Breast epithelium (tissue), 4 donors: ENCODE results near the gene SRGAP1. TPM values are rescaled to one million over a fixed set of nuclear protein-coding genes. Genes with fewer than 3 reads are reported as not detected.

Experiments used
- DNase-seq, 2 donors: peaks; one replicate each; pipeline ENCODE4 v3.0.0-alpha.2; 2019; ENCODE audit warnings: low spot score in 2 of 2
- H3K27ac ChIP-seq, 2 donors: fragments of 200-600 bp; sonication (generic) in 1 of 2; one replicate each; pipeline ENCODE4 v1.5.1; 2016 to 2019; ENCODE audit warnings: mild to moderate bottlenecking in 1 of 2
- H3K27me3 ChIP-seq, 2 donors: fragments of 200-600 bp; sonication (generic) in 1 of 2; one replicate each; pipeline versions ENCODE4 v1.5.1 to v1.6.0; 2017 to 2019; ENCODE audit warnings: control low read depth in 1 of 2, mild to moderate bottlenecking in 1 of 2
- H3K36me3 ChIP-seq: fragments of 200-600 bp; one replicate; pipeline ENCODE4 v1.5.1; 2019
- H3K4me1 ChIP-seq, 2 donors: fragments of 200-600 bp; sonication (generic); one replicate each; pipeline ENCODE4 v1.5.1; 2016 to 2019; ENCODE audit warnings: control low read depth in 1 of 2
- H3K4me3 ChIP-seq, 3 donors: fragments of 200-600 bp; sonication (generic); 1 replicate in 2 of 3; 2 replicates in 1 of 3; pipeline ENCODE4 v1.5.1; 2016 to 2019; ENCODE audit warnings: mild to moderate bottlenecking in 3 of 3, moderate library complexity in 2 of 3
- H3K9me3 ChIP-seq, 2 donors: fragments of 200-600 bp; sonication (generic) in 1 of 2; one replicate each; pipeline ENCODE4 v1.5.1; 2016 to 2019; ENCODE audit warnings: control low read depth in 1 of 2
- CTCF ChIP-seq, 3 donors: fragments of 450-650 bp; IDR thresholded peaks; one replicate each; pipeline ENCODE4 v1.5.1; 2016 to 2017; ENCODE audit warnings: antibody characterized with exemption in 3 of 3, mild to moderate bottlenecking in 3 of 3, moderate library complexity in 3 of 3
- POLR2A ChIP-seq: fragments of 450-650 bp; IDR thresholded peaks from one replicate; pipeline ENCODE4 v1.6.1; 2016; ENCODE audit warnings: antibody characterized with exemption, mild to moderate bottlenecking, moderate library complexity
- POLR2AphosphoS5 ChIP-seq, 3 donors: sonication (generic); formaldehyde crosslinking; IDR thresholded peaks; one replicate each; pipeline ENCODE4 v1.6.1; 2017; ENCODE audit warnings: antibody characterized with exemption in 3 of 3
- intact Hi-C: fragments of 100-400 bp; cut with DNase I; formaldehyde crosslinking; loops from one replicate; pipeline ENCODE4 v1.15.1; 2023; ENCODE audit warnings: low total_unique reads
- total RNA-seq, 3 donors: library from RNA; depleted of rRNA; stranded (reverse); fragments of >200 nt; gene quantifications; one replicate each; pipeline ENCODE4 v1.1.0, GENCODE V29; 2016

Gene SRGAP1
- total RNA-seq, 3 donors from 2014 or later, result 20.3 to 58.7 (median 29.3) TPM

DNA sequence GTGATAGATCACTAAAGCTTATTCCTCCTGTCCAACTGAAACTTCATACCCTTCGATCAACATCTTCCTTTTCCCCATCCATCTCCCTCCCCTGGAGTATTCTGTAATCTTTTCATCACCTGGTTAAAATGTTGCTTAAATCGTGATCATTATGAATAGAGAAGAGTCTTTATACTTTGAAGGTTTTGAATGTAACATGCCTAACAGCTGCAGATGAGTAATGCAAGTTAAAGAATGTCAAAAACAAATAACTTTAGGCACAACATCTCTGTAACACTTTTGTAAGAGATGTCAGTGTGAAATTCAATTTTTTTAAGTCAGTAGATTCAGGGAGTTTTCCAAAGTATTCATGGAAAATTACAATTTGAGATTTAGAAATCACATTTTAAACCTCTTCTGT lies 39.8 kb upstream of the SRGAP1 start:
- Histone ChIP-seq H3K27ac (no peak overlapping the region), H3K4me3 (no peak overlapping the region), H3K36me3 (no peaks in the 10 kb centered on the region), H3K4me1 (no peaks in the 10 kb centered on the region), H3K9me3 (no peaks in the 10 kb centered on the region), H3K27me3 (no peaks in the 10 kb centered on the region)
- DNase-seq, result no peak
- TF ChIP-seq POLR2AphosphoS5 (IDR thresholded peaks at IDR 0.05) (no peak), POLR2A (no peak), CTCF (IDR thresholded peaks at IDR 0.05) (no peak)
- intact Hi-C loops, result no loop called here

GRCh38 chr12:63805704-63806672 lies 38.5 kb upstream of the SRGAP1 start:
- Histone ChIP-seq H3K9me3 (no peaks in the 10 kb centered on the region), H3K4me1 (no peaks in the 10 kb centered on the region), H3K4me3 (no peak overlapping the region), H3K36me3 (no peaks in the 10 kb centered on the region), H3K27me3 (no peaks in the 10 kb centered on the region), H3K27ac (no peak overlapping the region)
- no peak for TF ChIP-seq POLR2AphosphoS5 (IDR thresholded peaks at IDR 0.05)
- no peak for TF ChIP-seq CTCF (IDR thresholded peaks at IDR 0.05)
- no peak for TF ChIP-seq POLR2A
- no peak for DNase-seq
- intact Hi-C loops, result no loop called here

DNA sequence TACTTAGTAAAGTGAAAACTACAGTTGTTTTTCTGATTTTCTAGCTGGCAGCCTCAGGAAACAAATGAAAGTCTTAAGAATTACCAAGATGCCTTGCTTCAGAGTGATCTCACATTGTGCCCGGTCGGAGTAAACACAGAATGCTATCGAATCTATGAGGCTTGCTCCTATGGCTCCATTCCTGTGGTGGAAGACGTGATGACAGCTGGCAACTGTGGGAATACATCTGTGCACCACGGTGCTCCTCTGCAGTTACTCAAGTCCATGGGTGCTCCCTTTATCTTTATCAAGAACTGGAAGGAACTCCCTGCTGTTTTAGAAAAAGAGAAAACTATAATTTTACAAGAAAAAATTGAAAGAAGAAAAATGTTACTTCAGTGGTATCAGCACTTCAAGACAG lies 35.9 kb upstream of the SRGAP1 start:
- Histone ChIP-seq H3K4me1 (no peaks in the 10 kb centered on the region), H3K9me3 (no peaks in the 10 kb centered on the region), H3K36me3 (no peaks in the 10 kb centered on the region), H3K27ac (no peak overlapping the region), H3K27me3 (no peaks in the 10 kb centered on the region), H3K4me3 (no peak overlapping the region)
- intact Hi-C loops, result no loop called here
- TF ChIP-seq CTCF (IDR thresholded peaks at IDR 0.05) (no peak), POLR2AphosphoS5 (IDR thresholded peaks at IDR 0.05) (no peak), POLR2A (no peak)
- no peak for DNase-seq

DNA sequence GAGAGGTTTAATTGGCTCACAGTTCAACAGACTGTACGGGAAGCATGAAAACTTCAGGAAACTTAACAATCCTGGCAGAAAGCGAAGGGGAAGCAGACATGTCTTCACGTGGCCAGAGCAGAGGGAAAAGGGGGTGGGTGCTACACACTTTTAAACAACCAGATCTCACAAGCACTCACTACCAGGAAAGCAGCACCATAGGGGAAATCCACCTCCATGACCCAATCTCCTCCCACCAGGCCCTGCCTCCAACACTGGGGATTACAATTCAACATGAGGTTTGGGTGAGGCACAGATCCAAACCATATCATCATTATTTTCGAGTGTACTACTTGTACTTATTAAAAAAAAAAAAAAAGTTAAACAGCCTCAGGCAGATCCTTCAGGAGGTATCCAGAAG lies 34.9 kb upstream of the SRGAP1 start:
- no peak for DNase-seq
- H3K36me3 ChIP-seq, result no peaks in the 10 kb centered on the region
- no peak overlapping the region for H3K4me3 ChIP-seq
- TF ChIP-seq POLR2A (no peak), POLR2AphosphoS5 (IDR thresholded peaks at IDR 0.05) (no peak), CTCF (IDR thresholded peaks at IDR 0.05) (no peak)
- intact Hi-C loops, result no loop called here
- H3K4me1 ChIP-seq, result no peaks in the 10 kb centered on the region
- H3K27me3 ChIP-seq, result no peaks in the 10 kb centered on the region
- H3K27ac ChIP-seq, result no peak overlapping the region
- no peaks in the 10 kb centered on the region for H3K9me3 ChIP-seq

DNA sequence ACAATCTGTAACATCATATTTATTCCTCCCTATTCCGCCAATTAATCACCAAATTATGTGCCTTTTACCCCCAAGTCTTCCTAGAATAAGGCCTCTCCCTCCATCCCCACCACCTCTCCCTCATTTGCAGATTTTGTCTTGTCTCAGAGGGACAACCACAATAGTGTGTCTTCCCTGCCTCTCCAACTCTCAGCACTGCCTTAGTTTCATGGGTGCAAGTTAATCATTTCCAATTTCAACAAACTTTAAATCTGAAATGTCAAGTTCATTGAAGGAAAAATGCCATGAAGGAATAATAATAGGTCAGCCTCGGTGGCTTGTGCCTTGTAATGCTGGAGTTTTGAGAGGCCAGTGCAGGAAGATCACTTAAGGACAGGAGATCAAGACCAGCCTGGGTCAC lies 33.2 kb upstream of the SRGAP1 start:
- no peaks in the 10 kb centered on the region for H3K27me3 ChIP-seq
- no peak for TF ChIP-seq POLR2AphosphoS5 (IDR thresholded peaks at IDR 0.05)
- no peak for TF ChIP-seq POLR2A
- no peak for TF ChIP-seq CTCF (IDR thresholded peaks at IDR 0.05)

More for the DNA sequence above, 33.2 kb upstream of the SRGAP1 start:
- Histone ChIP-seq H3K9me3 (no peaks in the 10 kb centered on the region), H3K27ac (no peak overlapping the region), H3K4me3 (no peak overlapping the region), H3K36me3 (no peaks in the 10 kb centered on the region), H3K4me1 (no peaks in the 10 kb centered on the region)
- DNase-seq, result no peak
- intact Hi-C loops, result no loop called here
